SK-MEL-5 (cell line): Measurements from ENCODE around the gene COCH. TPM values are rescaled to one million over a fixed set of nuclear protein-coding genes. Genes with fewer than 3 reads are reported as not detected.

Experiments
- DNase-seq: peaks from one replicate; pipeline ENCODE4 v3.0.0-alpha.2; 2016; ENCODE audit warnings: low read depth, low spot score
- in situ Hi-C: cut with HindIII; loops from 2 replicates; pipeline ENCODE4 v1.10.0; 2016; ENCODE audit warnings: low sequenced_read_pairs, high pct_unique_total_duplicates, low pct_unique_long_range_greater_than_20kb
- polyA plus RNA-seq, 2 experiments: library from polyadenylated mRNA; depleted of rRNA; stranded (reverse); fragments of >200 nt; gene quantifications; 2 replicates each; pipeline ENCODE4 v1.2.3, GENCODE V29; 2015
- total RNA-seq: library from RNA; depleted of rRNA; stranded (reverse); fragments of >200 nt; shearing (Covaris generic); gene quantifications from 2 replicates; pipeline ENCODE4 v1.2.3, GENCODE V29; 2014; rRNA removed

COCH gene
- total RNA-seq: 0.72 and 0.92 TPM in 2 replicates
- 0.40 and 0.89 TPM in 2 replicates for polyA plus RNA-seq (2015; cell fraction: cytosol; rRNA removed)
- polyA plus RNA-seq (2015; cell fraction: nucleus; rRNA removed): 0.99 TPM in 1 of 2 replicates, not detected in the other

DNA sequence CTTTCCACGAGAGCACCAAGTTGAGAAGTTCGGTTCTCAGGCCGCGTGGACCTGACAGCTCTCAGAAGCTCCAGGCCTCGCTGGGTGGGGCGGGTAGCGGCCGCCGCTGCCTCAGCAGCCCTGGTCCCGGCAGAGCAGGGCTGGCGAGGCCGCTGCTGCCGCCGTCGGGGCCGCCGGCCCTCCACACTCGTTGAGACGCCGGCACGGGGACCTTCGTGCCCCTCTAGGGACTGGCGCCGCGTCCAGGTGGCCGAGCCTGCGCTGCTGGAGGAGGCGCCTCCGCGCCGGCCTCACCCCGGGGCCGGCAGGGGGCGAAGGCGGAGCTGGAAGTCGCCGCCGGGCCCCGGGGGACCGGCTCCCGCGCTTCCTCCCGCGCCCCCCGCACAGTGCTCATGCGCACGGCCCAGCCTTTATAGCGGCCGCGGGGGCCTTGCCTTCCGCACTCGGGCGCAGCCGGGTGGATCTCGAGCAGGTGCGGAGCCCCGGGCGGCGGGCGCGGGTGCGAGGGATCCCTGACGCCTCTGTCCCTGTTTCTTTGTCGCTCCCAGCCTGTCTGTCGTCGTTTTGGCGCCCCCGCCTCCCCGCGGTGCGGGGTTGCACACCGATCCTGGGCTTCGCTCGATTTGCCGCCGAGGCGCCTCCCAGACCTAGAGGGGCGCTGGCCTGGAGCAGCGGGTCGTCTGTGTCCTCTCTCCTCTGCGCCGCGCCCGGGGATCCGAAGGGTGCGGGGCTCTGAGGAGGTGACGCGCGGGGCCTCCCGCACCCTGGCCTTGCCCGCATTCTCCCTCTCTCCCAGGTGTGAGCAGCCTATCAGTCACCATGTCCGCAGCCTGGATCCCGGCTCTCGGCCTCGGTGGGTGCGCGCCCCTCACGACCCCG, at the start of gene COCH:
COCH (plus strand) TSS at position 440 of the 879 bp plus-strand sequence; CDS start at position 820, 380 bp downstream.
- no peak for DNase-seq
- in situ Hi-C loops: no loop called here

- in situ Hi-C loops: no loop called here
These were observed 48.3 kb upstream of the COCH start for GRCh38 chr14:30826070-30826469.

GRCh38 chr14:30829853-30830252, 44.5 kb upstream of the COCH start:
- in situ Hi-C loops: no loop called here

More at GRCh38 chr14:30826070-30826469, 48.3 kb upstream of the COCH start:
- DNase-seq: no peak

DNA sequence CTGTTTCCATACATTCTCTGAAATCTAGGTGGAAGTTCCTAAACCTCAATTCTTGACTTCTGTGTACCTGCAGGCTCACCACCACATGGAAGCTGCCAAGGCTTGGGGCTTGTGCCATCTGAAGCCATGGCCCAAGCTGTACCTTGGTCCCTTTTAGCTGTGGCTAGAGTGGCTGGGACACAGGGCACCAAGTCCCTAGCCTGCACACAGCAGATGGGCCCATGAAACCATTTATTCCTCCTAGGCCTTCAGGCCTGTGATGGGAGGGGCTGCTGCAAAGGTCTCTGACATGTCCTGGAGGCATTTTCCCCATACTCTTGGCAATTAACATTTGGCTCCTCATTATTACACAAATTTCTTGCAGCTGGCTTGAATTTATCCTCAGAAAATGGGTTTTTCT, 40.0 kb upstream of the COCH start:
- DNase-seq: no peak
- in situ Hi-C loops: no loop called here

More at GRCh38 chr14:30829853-30830252, 44.5 kb upstream of the COCH start:
- DNase-seq: no peak

DNA sequence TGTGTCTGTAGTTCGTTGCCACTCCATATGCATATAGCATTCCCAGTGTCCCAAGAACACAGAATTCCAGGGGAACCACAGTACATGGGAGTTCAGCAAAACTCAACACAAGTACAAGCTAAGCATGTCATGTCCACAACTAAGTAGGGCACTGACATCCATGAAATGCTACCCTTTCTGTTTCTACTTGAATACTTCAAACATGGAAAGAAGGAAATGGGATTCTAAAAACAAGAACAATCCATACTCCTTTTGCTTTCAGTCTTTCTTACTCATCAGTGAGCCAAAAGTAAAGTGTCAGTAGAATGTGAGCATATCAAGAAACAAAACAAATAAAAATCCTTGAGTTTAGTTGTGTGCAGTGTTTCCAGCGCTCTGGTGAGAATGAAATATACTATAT, 36.0 kb upstream of the COCH start:
- in situ Hi-C loops: no loop called here
- DNase-seq: no peak

- DNase-seq: no peak
- in situ Hi-C loops: no loop called here
These were observed 34.1 kb upstream of the COCH start for GRCh38 chr14:30840086-30840779.

DNA sequence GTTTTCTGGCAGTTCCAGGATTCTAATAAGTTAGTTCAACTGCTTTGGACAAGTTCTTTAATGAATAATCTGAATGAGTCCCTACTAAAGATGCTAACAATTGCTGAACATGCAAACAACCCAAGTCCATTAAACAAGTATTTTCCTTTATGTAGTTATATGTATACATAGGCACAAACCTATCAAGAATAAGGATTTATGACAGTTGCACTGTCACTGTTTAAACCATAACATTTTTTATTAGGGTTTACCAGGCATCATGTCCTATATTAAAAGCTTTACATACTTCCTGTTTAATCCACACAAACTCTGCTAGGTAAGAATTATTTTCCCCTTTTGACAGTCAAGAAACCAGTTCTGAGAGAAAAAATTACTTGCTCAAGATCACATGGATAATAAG, 31.9 kb upstream of the COCH start:
- in situ Hi-C loops: no loop called here
- DNase-seq: no peak

- no peak for DNase-seq
- in situ Hi-C loops: no loop called here
These were observed 25.7 kb upstream of the COCH start for GRCh38 chr14:30848449-30849240.

DNA sequence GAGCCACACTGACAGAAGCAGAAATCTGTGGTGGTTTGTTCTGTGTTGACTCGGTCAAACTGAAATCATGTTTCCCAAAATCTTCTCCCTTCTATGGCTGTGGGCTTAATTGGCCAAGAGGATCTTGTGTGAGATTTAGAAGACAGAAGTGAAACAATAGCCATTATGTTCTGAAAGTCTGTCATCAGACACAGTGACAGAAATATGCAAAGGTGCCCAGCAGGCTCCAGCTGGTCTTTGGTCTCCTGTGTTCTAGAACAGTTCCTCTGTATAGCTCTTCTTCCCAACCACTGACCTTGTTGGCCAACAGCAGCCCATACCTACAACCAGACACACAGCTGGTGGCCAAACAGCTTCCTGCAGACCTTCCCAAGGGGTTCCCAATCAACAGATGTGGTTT, 25.0 kb upstream of the COCH start:
- no peak for DNase-seq
- in situ Hi-C loops: no loop called here

GRCh38 chr14:30849983-30850382, 24.4 kb upstream of the COCH start:
- in situ Hi-C loops: no loop called here
- no peak for DNase-seq

- DNase-seq: no peak
- in situ Hi-C loops: no loop called here
These were observed 20.4 kb upstream of the COCH start for GRCh38 chr14:30853946-30854345.

DNA sequence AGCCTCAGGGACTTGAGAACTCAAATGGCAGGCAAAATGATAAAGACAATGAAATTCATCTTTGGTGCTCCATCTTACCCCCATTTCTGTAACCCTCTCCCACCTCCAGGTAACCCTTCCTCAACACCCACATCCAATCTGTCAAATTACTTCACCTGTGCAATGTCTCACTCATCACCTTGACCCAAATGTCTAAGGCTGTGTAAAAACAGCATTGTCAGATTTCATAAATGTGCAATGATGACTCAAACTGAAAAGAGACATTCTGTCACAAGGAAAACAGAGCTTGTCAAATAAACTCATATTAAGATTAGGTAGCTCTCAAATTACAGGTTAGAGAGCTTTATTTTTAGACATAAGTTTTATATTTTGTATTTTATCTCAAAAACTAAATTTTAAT, 19.9 kb upstream of the COCH start:
- DNase-seq: no peak
- in situ Hi-C loops: no loop called here

DNA sequence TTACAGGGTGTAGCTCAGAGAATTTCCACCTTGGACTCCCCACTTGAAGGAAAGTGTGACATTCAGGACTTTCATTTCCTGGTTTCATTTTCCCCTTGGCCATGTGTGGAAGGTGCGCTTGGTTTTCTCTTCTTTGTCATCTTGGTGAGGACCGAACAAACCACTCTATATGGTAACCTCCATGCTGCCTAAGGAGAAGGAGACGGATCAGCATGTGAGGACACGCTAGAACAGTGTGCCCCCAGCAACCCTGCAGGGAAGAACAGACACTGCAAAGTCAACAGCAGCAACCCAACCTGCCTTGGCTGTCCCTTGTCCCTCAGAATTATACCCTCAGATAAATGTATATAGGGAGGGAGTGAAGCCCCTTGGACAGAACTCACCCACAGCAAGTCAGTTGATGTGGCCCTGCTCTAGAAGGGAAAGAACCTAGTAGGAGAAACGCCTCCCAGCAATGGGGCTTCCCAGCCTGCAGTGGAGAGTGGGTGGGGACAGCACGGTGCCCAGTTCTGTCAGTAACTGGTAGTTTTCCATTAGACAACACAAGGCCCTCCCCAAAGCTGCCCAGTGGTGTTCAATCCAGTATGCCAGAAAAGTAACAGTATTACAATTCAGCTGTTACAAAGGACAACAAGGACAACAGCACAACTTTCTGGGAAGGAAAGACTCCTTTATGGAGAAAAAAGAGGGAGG, 18.9 kb upstream of the COCH start:
- in situ Hi-C loops: no loop called here
- no peak for DNase-seq

- in situ Hi-C loops: no loop called here
These were observed 13.2 kb upstream of the COCH start for GRCh38 chr14:30861200-30861599.

GRCh38 chr14:30864934-30865333, 9.4 kb upstream of the COCH start:
- in situ Hi-C loops: no loop called here
- DNase-seq: no peak

More at GRCh38 chr14:30861200-30861599, 13.2 kb upstream of the COCH start:
- no peak for DNase-seq

GRCh38 chr14:30868736-30869135, 5.6 kb upstream of the COCH start:
- in situ Hi-C loops: no loop called here
- no peak for DNase-seq

DNA sequence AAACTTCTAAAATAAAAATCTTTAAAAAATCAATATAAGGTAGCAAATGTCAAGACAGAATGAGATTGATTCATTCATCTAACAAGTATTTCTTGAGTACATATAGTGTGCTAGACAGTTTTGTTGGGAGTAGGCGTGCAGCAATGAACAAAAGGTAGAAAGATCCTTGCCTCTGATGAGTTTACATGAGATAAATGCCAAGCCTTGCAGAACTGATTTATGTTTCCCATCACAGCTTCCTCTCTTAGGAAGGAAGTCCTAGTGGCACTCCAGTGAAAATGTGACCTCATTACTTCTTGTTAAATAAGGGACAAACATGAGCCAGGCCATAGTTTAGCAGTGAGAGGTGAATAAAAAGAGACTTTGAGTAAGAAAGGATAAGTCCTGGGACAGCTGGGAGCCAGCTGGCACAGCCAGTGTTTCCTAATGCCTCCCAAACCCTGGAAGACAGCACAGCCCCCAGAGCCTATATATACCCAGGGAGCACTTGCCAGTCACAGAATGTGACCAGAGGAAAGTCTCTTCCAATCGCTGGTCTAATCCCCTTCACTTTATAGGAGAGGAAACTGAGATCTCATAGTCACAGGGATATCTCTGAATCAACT, 4.7 kb upstream of the COCH start:
- no peak for DNase-seq
- in situ Hi-C loops: no loop called here
